Tibial nerve (tissue), 4 donors: ENCODE data around the gene ADD3. TPM values are rescaled to one million over a fixed set of nuclear protein-coding genes. Genes with fewer than 3 reads are reported as not detected.
A peak's percentile ranks its signal among the peaks of the same experiment; 100 is the strongest.

Source experiments
- DNase-seq, 2 donors: peaks; one replicate each; pipeline ENCODE4 v3.0.0-alpha.2; 2019; ENCODE audit warnings: low spot score in 2 of 2
- H3K27ac ChIP-seq, 4 donors: fragments of 200-600 bp; sonication (generic) in 3 of 4; one replicate each; pipeline ENCODE4 v1.5.1; 2017 to 2019; ENCODE audit warnings: mild to moderate bottlenecking in 1 of 4
- H3K27me3 ChIP-seq, 2 donors: fragments of 200-600 bp; sonication (generic) in 1 of 2; one replicate each; pipeline versions ENCODE4 v1.5.1 to v1.6.0; 2017 to 2019
- H3K36me3 ChIP-seq, 3 donors: fragments of 200-600 bp; sonication (generic); one replicate each; pipeline ENCODE4 v1.5.1; 2018 to 2019
- H3K4me1 ChIP-seq, 4 donors: fragments of 200-600 bp; sonication (generic) in 3 of 4; one replicate each; pipeline ENCODE4 v1.5.1; 2017 to 2019
- H3K4me3 ChIP-seq, 4 donors: fragments of 200-600 bp; sonication (generic) in 3 of 4; one replicate each; pipeline ENCODE4 v1.5.1; 2017 to 2019; ENCODE audit warnings: mild to moderate bottlenecking in 1 of 4, moderate library complexity in 1 of 4
- H3K9me3 ChIP-seq, 4 donors: fragments of 200-600 bp; sonication (generic) in 3 of 4; one replicate each; pipeline ENCODE4 v1.5.1; 2017 to 2019
- EP300 ChIP-seq, 2 donors: sonication (generic); formaldehyde crosslinking; IDR thresholded peaks; one replicate each; pipeline ENCODE4 v1.6.1; 2017; ENCODE audit warnings: antibody characterized with exemption in 2 of 2, mild to moderate bottlenecking in 1 of 2
- POLR2A ChIP-seq, 2 donors: fragments of 450-650 bp; IDR thresholded peaks; one replicate each; pipeline ENCODE4 v1.6.1; 2017; ENCODE audit warnings: antibody characterized with exemption in 2 of 2, mild to moderate bottlenecking in 2 of 2, moderate library complexity in 2 of 2
- WGBS, 2 donors: methylation state at CpG; one replicate each; pipeline ENCODE4 v1.1.5; 2018; 5-methylcytosine and 5-hydroxymethylcytosine counted together
- total RNA-seq, 4 donors: library from RNA; depleted of rRNA; stranded (reverse); fragments of >200 nt; gene quantifications; one replicate each; pipeline ENCODE4 v1.1.0, GENCODE V29; 2016
- TF ChIP-seq, protein P1 (sequence below), 5 experiments: fragments of 200-600 bp in 3 of 5; fragments of 450-650 bp in 2 of 5; sonication (generic) in 3 of 5; IDR thresholded peaks; one replicate each; pipeline ENCODE4 v1.5.1; 2016 to 2019; ENCODE audit warnings: antibody characterized with exemption in 5 of 5, mild to moderate bottlenecking in 3 of 5, moderate library complexity in 2 of 5

Gene ADD3
- total RNA-seq, 4 donors from 2014 or later: 208 to 639 (median 443) TPM

DNA sequence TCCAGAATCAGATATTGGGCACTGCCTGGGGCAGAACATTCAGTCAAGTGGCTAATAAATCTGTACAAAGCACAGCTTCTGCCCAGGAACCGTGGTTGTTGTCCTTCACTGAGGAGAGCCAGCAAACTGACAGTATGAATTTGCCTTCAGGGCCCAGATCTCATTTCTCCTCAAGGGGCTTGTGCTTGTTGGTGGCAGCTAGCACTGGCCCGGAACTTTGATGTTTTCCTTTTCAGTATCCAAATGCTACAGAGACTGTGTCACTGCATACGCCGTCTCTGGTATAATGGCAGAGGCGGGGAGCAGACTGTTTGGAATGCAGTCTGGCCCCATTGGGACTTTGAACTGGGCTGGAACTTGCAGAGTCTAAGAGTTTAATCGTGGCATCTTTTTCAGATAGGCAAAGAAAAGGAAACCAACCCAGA, 30.4 kb upstream of the ADD3 start:
- no peaks in the 10 kb centered on the region for H3K27me3 ChIP-seq
- no peak for DNase-seq
- no peaks in the 10 kb centered on the region for H3K9me3 ChIP-seq
- WGBS, 2 donors: 15 to 26% methylated on average over 6 of the region's 6 CpGs
- H3K4me3 ChIP-seq: no peak overlapping the region
- no peaks in the 10 kb centered on the region for H3K36me3 ChIP-seq
- TF ChIP-seq, protein P1, sequence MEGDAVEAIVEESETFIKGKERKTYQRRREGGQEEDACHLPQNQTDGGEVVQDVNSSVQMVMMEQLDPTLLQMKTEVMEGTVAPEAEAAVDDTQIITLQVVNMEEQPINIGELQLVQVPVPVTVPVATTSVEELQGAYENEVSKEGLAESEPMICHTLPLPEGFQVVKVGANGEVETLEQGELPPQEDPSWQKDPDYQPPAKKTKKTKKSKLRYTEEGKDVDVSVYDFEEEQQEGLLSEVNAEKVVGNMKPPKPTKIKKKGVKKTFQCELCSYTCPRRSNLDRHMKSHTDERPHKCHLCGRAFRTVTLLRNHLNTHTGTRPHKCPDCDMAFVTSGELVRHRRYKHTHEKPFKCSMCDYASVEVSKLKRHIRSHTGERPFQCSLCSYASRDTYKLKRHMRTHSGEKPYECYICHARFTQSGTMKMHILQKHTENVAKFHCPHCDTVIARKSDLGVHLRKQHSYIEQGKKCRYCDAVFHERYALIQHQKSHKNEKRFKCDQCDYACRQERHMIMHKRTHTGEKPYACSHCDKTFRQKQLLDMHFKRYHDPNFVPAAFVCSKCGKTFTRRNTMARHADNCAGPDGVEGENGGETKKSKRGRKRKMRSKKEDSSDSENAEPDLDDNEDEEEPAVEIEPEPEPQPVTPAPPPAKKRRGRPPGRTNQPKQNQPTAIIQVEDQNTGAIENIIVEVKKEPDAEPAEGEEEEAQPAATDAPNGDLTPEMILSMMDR (IDR thresholded peaks at IDR 0.05): no peak
- no peak for TF ChIP-seq EP300 (IDR thresholded peaks at IDR 0.05)
- TF ChIP-seq POLR2A (IDR thresholded peaks at IDR 0.05): no peak
- peaks cover 4 to 53% (median 26%) of the 10 kb centered on the region in 4 donors for H3K4me1 ChIP-seq
- H3K27ac ChIP-seq: peak overlapping the region; percentile 38 to 86 (median 67)

- no peaks in the 10 kb centered on the region for H3K36me3 ChIP-seq
- H3K27me3 ChIP-seq: no peaks in the 10 kb centered on the region
- DNase-seq: peak; percentile 57 to 79
- H3K9me3 ChIP-seq: no peaks in the 10 kb centered on the region
- peaks cover 4 to 60% (median 28%) of the 10 kb centered on the region in 4 donors for H3K4me1 ChIP-seq
- WGBS, 2 donors: 35 to 41% methylated on average over 6 of the region's 6 CpGs
- peak overlapping the region; percentile 38 to 86 (median 63) for H3K27ac ChIP-seq
- H3K4me3 ChIP-seq: no peak overlapping the region
- no peak for TF ChIP-seq EP300 (IDR thresholded peaks at IDR 0.05)
- no peak for TF ChIP-seq POLR2A (IDR thresholded peaks at IDR 0.05)
- TF ChIP-seq, protein P1 (IDR thresholded peaks at IDR 0.05): peak; percentile 64 to 78 (median 74)
These were observed 29.3 kb upstream of the ADD3 start for GRCh38 chr10:109978481-109978880.

DNA sequence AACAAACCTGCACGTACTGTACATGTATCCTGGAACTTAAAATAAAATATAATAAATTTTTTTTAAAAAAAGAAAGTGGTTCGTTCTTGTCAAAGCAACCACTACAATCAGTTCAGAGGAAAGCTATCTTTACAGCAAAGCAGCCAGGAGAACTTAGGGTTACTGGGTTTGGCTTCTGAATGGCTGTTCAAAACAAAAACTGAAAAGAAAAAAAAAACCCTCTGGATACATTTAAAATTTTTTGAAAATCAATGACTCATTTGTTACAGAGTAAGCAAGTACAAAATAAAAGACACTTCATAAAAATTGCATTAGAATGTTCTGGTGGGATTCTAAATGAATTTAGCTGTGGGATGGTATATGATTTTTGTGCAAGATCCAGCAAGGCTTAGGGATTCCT, 28.6 kb upstream of the ADD3 start:
- DNase-seq: no peak
- Histone ChIP-seq H3K27me3 (no peaks in the 10 kb centered on the region), H3K36me3 (no peaks in the 10 kb centered on the region), H3K4me1 (peaks cover 4 to 60% (median 28%) of the 10 kb centered on the region in 4 donors), H3K27ac (peak overlapping the region; percentile 38 to 86 (median 63)), H3K4me3 (no peak overlapping the region), H3K9me3 (no peaks in the 10 kb centered on the region)
- no peak for TF ChIP-seq EP300 (IDR thresholded peaks at IDR 0.05)
- no peak for TF ChIP-seq POLR2A (IDR thresholded peaks at IDR 0.05)
- TF ChIP-seq, protein P1 (IDR thresholded peaks at IDR 0.05): no peak
- 44 to 56% methylated on average over 2 of the region's 2 CpGs for WGBS, 2 donors

- Histone ChIP-seq H3K27ac (peak overlapping the region in 3 of 4 donors; percentile 56 to 76 (median 58)), H3K4me1 (peaks cover 4 to 57% (median 27%) of the 10 kb centered on the region in 4 donors), H3K9me3 (peaks cover 0 to 5% (median 0%) of the 10 kb centered on the region in 4 donors), H3K4me3 (no peak overlapping the region), H3K36me3 (no peaks in the 10 kb centered on the region), H3K27me3 (no peaks in the 10 kb centered on the region)
- WGBS, 2 donors: 22 to 23% methylated on average over 2 of the region's 2 CpGs
- no peak for TF ChIP-seq POLR2A (IDR thresholded peaks at IDR 0.05)
- TF ChIP-seq, protein P1 (IDR thresholded peaks at IDR 0.05): no peak
- TF ChIP-seq EP300 (IDR thresholded peaks at IDR 0.05): no peak
- no peak for DNase-seq
These were observed 26.1 kb upstream of the ADD3 start for GRCh38 chr10:109981650-109982049.

DNA sequence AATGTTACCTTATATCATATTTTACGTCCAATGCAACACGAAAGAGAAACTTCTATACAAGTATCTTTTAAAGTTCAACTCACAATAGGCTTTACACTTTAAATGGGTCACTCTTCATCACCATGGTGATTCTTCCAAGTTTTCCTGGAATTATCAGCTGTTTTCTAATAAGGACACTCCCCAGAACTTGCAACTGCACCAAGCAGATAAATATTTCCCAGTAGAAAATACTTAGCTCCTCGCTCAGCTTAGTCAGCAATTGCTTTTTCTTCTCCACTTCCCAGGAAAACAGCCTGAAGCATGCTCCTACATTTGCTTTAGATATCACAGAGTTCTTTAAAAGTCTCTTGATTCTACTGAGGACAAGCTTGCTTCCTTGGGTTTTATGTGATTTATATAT, 25.7 kb upstream of the ADD3 start:
- no peak for DNase-seq
- Histone ChIP-seq H3K36me3 (no peaks in the 10 kb centered on the region), H3K4me3 (no peak overlapping the region), H3K27ac (peak overlapping the region; percentile 14 to 76 (median 57)), H3K27me3 (no peaks in the 10 kb centered on the region), H3K4me1 (peaks cover 4 to 53% (median 22%) of the 10 kb centered on the region in 4 donors), H3K9me3 (peaks cover 0 to 5% (median 0%) of the 10 kb centered on the region in 4 donors)
- 29 to 31% methylated on average over 3 of the region's 3 CpGs for WGBS, 2 donors
- TF ChIP-seq, protein P1 (IDR thresholded peaks at IDR 0.05): no peak
- TF ChIP-seq EP300 (IDR thresholded peaks at IDR 0.05) (peak in 1 of 2 donors; percentile 45), POLR2A (IDR thresholded peaks at IDR 0.05) (no peak)
